GM18907 (cell line): ENCODE data around the gene VDAC1.
"Not testable (repeated sequence)": the region's sequence is repeated elsewhere in the genome, so short reads cannot be mapped to it uniquely, and the experiment has no call there.

Experiments
- ATAC-seq: cut with Tn5 transposase; IDR thresholded peaks from one replicate; pipeline ENCODE4 v1.9.1; 2021; ENCODE audit warnings: mild to moderate bottlenecking, moderate library complexity; ENCODE audit not compliant: unreplicated experiment

VDAC1 gene

GRCh38 chr5:133996683-133997252 is 8.0 kb downstream of the VDAC1 start:
- ATAC-seq = no peak

- ATAC-seq = no peak
These were observed 8.8 kb downstream of the VDAC1 start for GRCh38 chr5:133995883-133996563.

GRCh38 chr5:133995341-133995740 is 9.4 kb downstream of the VDAC1 start:
- no peak for ATAC-seq

- ATAC-seq = no peak
These were observed 9.8 kb downstream of the VDAC1 start for GRCh38 chr5:133994990-133995333.

GRCh38 chr5:133994297-133994989 is 10.3 kb downstream of the VDAC1 start:
- no peak for ATAC-seq

GRCh38 chr5:133993185-133993936 is 11.4 kb downstream of the VDAC1 start:
- no peak for ATAC-seq

- ATAC-seq = no peak
These were observed 12.2 kb downstream of the VDAC1 start for GRCh38 chr5:133992429-133993155.

GRCh38 chr5:133991171-133991910 is 13.4 kb downstream of the VDAC1 start:
- ATAC-seq = no peak

- ATAC-seq = no peak
These were observed 14.4 kb downstream of the VDAC1 start for GRCh38 chr5:133990396-133990795.

GRCh38 chr5:133985540-133986180 is 19.1 kb downstream of the VDAC1 start:
- no peak for ATAC-seq

GRCh38 chr5:133983674-133984073 is 21.1 kb downstream of the VDAC1 start:
- ATAC-seq = no peak

GRCh38 chr5:133981714-133982113 is 23.1 kb downstream of the VDAC1 start:
- ATAC-seq = no peak

GRCh38 chr5:133980652-133981051 is 24.1 kb downstream of the VDAC1 start:
- no peak for ATAC-seq

GRCh38 chr5:133978943-133979342 is 25.8 kb downstream of the VDAC1 start:
- no peak for ATAC-seq

- no peak for ATAC-seq
These were observed 26.9 kb downstream of the VDAC1 start for GRCh38 chr5:133977858-133978257.

GRCh38 chr5:133977161-133977787 is 27.5 kb downstream of the VDAC1 start:
- no peak for ATAC-seq

- ATAC-seq = not testable (repeated sequence)
These were observed 29.2 kb downstream of the VDAC1 start for GRCh38 chr5:133975546-133975945.

- no peak for ATAC-seq
These were observed 30.6 kb downstream of the VDAC1 start for GRCh38 chr5:133974142-133974541.

GRCh38 chr5:133970325-133970909 is 34.4 kb downstream of the VDAC1 start:
- no peak for ATAC-seq
